Kidney capillary endothelial cell (primary cell): ENCODE measurements around the gene PGLYRP2.
A peak's percentile ranks its signal among the peaks of the same experiment; 100 is the strongest.

Experiments used
- DNase-seq: peaks from one replicate; pipeline ENCODE4 v3.0.0-alpha.2; 2018; ENCODE audit warnings: low spot score

Gene PGLYRP2

GRCh38 chr19:15439821-15440641 is 39.3 kb downstream of the PGLYRP2 start:
- DNase-seq = no peak

GRCh38 chr19:15439078-15439799 is 40.1 kb downstream of the PGLYRP2 start:
- DNase-seq = no peak

DNA sequence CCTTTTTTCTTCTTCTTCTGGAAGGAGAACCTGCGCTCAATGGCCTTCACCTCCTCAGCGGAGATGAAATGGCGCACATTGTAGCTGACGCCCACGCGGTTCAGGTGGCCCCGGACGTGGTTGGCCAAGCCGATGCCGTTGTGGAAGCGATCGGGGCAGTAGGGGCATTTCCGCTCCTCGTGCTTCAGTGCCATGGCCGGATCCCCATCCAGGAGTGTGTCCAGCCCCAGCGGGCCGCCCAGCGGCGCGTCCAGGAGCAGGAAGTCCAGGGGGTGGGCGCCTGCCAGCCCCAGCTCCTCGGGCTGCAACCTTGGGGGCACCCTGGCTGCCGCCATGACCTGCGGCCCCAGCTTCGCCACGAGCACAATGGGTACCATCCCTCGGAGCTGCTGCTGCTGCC is 40.7 kb downstream of the PGLYRP2 start:
- DNase-seq = no peak

DNA sequence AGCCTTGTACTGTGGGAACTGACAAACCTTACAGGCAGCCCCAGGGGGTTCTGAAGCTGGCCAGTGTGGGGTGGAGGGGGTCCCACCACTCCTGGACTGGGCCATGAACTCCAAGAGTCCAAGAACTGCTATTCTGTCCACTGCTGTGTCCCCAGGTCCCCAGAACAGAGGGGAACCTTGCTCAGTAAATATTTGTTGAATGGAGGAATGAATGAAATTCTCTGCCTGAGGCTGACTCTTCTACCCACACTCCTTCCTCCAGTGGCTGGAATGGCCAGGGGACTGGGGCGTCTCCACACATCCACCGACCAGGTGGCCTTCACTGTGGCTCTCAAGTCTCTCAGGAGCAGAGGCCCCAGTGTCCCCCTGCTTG is 41.2 kb downstream of the PGLYRP2 start:
- DNase-seq = no peak

DNA sequence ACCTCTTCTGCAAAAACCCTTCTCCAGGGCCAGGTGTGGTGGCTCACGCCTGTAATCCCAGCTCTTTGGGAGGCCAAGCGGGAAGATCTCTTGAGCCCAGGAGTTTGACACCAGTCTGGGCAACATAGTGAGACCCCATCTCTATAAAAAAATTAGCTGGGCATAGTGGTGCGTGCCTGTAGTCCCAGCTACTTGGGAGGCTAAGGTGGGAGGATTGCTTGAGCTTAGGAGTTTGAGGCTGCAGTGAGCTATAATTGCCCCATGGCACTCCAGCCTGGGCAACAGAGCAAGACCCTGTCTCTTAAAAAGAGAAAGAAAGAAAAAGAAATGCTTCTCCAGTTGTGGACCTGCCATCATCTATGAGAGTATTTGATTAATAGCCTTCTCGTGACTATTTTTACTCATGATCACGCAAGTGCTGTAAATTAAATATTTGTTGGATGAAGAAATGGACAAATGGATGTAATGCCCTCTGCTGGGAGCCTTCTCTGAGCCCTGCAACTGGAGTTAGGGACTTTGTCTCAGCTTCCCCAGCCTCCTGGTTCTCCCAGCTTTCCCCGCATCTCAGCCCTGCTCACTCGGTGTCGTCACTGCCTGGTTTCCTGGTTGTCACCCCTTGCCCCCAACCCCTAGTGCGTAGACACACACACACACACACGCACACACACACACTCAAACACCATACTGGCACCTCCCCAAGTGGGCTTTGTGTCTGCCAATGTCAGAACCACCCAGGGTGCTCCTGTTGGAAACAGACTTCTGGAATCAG is 41.8 kb downstream of the PGLYRP2 start:
- no peak for DNase-seq

GRCh38 chr19:15436826-15437110 is 42.5 kb downstream of the PGLYRP2 start:
- no peak for DNase-seq

- DNase-seq = no peak
Observed at GRCh38 chr19:15436012-15436825, 43.1 kb downstream of the PGLYRP2 start.

GRCh38 chr19:15433519-15434069 is 45.7 kb downstream of the PGLYRP2 start:
- no peak for DNase-seq

GRCh38 chr19:15432629-15433518 is 46.4 kb downstream of the PGLYRP2 start:
- DNase-seq = peak; percentile 83

GRCh38 chr19:15432018-15432494 is 47.2 kb downstream of the PGLYRP2 start:
- peak; percentile 9 for DNase-seq

- DNase-seq = no peak
Observed at GRCh38 chr19:15431396-15432017, 47.8 kb downstream of the PGLYRP2 start.

- DNase-seq = no peak
Observed at GRCh38 chr19:15430526-15431120, 48.7 kb downstream of the PGLYRP2 start.

GRCh38 chr19:15429825-15430467 is 49.4 kb downstream of the PGLYRP2 start:
- DNase-seq = no peak

DNA sequence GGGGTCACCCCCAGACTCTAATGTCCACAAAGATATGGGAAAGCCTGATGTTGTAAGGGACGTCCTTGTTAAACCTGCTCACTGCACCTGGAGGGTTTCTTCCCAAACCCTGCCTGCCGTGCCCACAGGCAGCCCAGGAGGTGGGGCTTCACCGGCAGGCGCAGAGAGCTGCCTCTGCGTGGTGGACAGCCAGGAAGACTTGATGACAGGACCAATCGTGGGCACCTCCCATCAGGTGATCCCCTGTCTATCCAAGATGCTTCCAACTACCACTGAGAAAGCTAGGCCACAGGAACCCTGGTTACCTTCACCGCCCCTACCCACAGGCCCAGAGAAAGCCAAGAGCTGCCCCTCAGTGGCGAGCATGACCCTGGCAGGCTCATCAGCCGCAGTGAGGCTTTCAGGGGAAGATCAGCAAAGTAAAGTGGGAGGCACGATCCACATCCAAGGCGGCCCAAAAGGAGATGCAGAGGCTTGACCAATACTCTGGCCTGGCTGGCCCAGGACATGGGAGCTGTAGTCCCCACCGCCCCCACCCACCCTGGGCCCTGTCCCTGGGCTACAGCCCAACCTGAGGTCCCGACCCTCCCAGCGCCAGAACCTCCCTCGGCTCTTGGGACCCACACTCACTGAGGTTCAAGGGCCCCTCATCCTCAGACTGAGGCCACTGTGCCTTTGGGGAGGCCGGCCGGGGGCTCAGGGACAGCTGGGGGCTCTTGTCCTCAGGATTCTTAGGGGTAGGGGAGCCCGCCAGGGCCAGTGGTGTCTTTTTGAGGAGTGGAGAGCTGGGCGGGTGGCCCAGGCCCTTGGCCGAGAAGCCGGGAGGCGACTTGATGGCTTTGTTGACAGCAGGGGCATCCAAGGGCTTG is 50.1 kb downstream of the PGLYRP2 start:
- DNase-seq = no peak

- no peak for DNase-seq
Observed at GRCh38 chr19:15427991-15428471, 51.3 kb downstream of the PGLYRP2 start.

- no peak for DNase-seq
Observed at GRCh38 chr19:15427350-15427700, 52.0 kb downstream of the PGLYRP2 start.

DNA sequence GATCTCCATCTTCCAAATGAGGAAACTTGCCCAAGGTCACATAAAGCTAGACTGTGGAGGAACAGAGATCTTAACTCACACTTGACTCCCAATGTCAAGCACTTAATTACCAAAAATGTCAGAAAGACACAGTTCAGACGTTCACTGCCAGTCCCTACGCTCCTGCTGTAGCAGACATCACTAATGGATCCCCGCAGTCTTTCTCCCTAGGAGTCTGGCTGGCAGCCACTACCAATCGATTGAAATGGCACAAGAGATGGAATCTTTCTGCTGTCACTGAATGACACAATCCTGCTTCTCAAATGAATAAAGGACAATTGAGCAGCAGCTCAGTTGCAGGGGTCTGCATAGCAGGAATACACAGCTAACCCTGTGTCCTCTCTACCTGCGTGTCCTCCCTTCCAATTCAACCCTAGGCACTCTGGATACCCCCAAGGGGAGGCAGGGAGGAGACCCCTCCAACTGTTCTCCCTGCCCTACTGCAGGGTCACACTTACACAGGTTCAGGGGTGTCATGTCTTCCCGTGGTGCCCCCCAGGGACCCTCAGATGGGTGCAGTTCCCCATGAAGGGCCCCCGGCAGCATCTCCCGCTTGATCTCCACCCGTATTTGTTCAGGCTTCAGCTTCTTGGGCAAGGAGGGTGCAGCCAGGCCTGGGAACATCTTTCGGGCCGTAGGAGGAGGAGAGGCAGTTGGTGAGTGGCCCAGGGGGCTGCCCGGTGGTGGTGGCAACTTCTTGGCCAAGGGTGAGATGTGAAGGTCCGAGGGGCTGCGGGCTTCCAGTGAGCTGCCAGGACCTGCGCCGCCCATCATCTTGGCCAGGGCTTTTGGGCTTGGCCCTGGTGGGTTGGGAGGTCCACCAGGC is 52.6 kb downstream of the PGLYRP2 start:
- DNase-seq = no peak
